GM19240 (cell line): ENCODE results near the gene LRRC74B.
"Not testable (repeated sequence)": the region's sequence is repeated elsewhere in the genome, so short reads cannot be mapped to it uniquely, and the experiment has no call there.

Source experiments
- DNase-seq: peaks from one replicate; pipeline ENCODE4 v3.0.0; 2011; ENCODE audit warnings: low spot score; ENCODE audit not compliant: insufficient read length

LRRC74B gene

GRCh38 chr22:21032037-21032867, 13.5 kb upstream of the LRRC74B start, which contains the start of gene SLC7A4:
Gene SLC7A4 (minus strand): TSS chr22:21032561. CDS start chr22:21031812, 749 bp downstream.
- no peak for DNase-seq

GRCh38 chr22:21032868-21033688, 12.7 kb upstream of the LRRC74B start:
- no peak for DNase-seq

- DNase-seq: no peak
Measured at GRCh38 chr22:21033895-21034294, 11.9 kb upstream of the LRRC74B start.

GRCh38 chr22:21034989-21035388, 10.8 kb upstream of the LRRC74B start:
- no peak for DNase-seq

- DNase-seq: no peak
Measured at GRCh38 chr22:21038405-21038804, 7.3 kb upstream of the LRRC74B start.

- DNase-seq: not testable (repeated sequence)
Measured at GRCh38 chr22:21039158-21039557, 6.6 kb upstream of the LRRC74B start.

GRCh38 chr22:21041937-21042336, 3.8 kb upstream of the LRRC74B start:
- no peak for DNase-seq

DNA sequence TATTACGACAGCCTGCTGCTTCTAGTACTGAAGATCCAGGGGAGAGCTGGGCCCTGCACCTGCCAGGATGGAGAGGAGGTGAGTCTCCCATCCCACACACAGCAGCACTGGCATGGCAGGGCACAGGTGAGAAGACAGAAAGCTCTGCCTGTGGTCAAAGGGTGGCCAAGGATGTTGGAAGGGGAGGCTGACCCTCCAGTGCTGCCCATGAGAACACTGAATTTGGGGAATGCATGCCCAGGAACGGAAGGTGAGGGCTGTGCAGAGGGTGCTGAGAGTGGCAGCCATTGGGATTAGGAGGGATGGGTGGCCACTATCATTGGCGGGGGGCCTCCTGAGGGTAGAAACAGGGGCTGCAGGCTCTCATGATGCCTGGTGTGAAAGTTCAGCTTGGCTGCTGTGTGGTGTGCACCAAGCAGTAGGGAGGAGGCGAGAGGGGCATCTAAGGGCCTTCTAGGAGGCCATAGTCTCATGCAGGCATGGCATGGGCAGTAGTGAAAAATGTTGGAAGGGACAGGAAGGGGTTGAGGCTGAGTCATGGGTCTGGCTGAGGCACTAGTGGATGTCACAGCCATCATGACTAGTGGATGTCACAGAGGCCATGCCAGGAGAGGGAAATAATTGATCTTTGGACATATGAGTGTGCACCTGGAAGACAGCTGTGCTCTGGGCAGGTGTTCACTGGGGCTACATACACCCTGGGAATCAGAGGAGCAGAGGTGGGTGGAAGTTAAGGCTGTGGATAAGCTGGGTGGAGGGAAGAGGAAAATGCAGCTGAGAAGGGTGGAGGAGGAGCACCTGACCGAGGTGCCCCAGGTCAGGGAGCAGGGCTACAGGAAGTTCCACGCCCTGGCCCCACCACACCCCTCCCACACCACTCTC, 2.5 kb upstream of the LRRC74B start:
- no peak for DNase-seq

DNA sequence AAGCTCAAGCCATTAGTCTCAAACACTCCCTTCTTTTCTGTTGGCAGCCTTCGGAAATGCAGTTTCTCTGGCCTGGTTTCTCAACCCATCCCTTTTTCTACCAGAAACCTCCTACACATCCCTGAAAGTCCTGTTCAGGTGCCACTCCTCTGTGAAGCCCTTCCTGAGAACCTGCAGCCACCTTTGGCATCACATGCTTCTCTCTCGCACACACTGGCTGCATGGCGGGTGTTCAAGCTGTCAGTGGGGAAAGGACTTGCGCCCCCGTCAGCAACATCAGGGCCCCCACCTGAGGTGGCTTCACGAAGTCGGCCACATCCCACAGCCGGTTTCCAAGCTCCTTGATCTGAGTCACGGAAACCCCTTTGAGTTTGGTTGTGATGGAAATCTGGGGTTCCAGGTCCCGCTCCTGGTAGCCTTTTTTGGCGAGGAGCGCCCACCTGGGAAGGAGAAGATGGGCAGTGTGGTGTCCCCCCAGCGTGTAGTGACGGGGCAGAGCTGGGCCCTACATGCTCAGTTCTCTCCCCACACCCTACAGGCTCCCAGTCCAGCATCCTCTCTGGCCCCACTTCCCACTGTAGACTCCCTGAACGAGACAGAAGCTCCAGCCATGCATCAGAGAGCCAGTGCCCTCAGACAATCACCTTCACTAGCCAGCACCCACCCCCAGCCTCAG, 1.7 kb upstream of the LRRC74B start:
- no peak for DNase-seq

GRCh38 chr22:21044931-21045584, 688 bp upstream of the LRRC74B start:
- no peak for DNase-seq

DNA sequence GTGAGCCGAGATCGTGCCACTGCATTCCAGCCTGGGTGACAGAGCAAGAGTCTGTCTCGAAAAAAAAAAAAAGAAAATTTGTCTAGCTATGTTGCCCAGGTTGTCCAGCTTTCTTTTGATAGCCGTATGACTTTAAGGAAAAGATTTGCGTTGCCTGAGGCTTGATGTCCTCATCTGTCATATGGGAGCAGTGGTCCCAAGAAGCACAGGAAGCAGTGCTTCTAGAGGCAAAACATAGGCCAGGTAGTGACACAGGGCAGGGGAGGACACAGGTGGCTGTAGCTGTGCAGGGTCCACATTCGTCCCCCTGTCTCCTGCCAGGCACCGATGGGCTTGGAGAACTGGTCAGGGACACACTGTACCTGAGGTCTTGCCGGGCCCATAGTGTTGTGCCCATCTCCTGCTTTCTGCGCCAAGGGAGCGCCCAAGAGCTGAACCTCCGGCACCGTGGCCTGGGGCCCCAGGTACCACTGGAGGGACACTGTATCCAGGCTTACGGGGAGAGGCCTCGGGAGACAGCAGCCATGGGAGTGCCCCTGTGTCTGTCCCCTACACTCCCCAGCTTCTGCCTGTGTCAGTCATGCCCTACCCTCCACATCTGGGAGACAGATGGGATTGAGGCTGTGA, 1.4 kb downstream of the LRRC74B start:
- DNase-seq: no peak

GRCh38 chr22:21047730-21048129, 2.0 kb downstream of the LRRC74B start:
- DNase-seq: no peak

DNA sequence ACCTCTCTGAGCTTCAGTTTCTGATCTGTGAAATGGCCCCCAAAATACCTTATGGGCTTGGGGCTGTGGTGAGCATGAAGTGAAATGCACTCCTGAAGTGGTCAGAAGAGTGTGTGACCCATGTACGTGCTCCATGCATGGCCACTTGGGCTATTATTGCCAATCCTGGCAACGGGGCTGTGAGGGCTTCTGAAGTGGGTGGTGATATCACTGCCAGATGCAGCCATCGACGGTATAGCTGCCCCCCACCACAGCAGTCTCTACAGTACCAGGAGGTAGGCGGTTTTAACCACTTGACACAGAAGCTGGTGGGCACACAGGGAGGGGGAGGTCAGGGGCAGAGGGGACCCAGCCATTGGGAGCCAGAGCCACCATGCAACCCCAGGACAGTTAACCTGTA, 2.7 kb downstream of the LRRC74B start:
- not testable (repeated sequence) for DNase-seq

GRCh38 chr22:21048965-21049364, 3.2 kb downstream of the LRRC74B start:
- DNase-seq: not testable (repeated sequence)

DNA sequence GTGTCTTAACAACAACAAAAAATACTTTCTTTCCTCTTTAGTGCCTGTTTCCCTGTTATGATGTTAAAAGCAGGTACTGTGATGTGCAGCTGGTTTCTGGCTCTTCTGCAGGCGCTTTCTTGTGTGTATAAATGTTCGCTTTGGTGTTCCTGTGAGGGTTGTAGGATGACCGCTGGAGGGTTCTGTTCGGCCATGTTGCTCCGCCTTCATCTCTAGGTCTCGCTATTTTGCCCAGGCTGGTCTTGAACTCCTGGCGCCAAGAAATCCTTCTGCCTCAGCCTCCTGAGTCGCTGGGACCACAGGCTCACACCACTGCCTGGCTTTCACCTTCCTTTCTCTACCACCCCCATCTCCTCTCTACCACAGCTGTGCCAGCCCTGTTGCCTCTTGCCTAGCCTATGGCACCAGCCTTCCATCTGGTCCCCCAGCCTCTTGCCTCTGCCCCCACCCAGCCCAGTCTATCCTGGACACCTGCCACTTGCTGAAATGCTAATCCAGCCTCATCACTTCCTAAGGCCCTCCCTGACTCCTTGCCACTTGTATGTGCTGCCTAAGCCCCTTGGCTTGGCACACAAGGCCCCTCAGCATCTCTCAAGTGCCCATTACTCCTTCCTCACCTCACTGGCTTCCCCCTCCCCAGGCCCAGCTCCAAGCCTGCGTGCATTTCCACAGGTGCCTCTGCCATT, 5.5 kb downstream of the LRRC74B start:
- no peak for DNase-seq

DNA sequence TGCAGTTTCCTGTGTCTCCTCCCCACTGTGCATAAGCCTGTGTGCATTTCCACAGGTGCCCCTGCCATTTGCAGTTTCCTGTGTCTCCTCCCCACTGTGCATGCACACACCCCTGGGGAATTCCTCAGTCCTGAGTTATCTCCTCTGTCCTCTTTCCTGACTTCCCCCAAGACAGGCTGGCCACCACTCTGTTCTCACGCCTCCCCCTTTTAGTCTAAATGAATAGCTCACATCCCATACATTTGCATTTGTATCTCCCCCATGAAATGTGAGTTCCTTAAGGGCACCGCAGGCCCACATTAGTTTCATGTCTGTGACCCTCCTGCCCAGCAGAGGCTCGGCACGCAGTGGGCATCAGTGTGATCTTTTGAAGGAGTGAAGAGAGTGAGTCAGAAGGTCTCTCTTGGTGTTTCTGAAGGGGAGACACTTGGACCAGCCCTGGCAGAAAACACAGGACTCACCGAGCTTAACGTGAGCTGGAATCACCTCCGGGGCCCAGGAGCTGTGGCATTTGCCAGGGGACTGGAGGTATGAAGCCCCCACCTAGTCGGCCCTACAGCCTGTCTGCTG, 6.2 kb downstream of the LRRC74B start:
- DNase-seq: no peak

- DNase-seq: no peak
Measured at GRCh38 chr22:21052715-21053459, 7.1 kb downstream of the LRRC74B start.

DNA sequence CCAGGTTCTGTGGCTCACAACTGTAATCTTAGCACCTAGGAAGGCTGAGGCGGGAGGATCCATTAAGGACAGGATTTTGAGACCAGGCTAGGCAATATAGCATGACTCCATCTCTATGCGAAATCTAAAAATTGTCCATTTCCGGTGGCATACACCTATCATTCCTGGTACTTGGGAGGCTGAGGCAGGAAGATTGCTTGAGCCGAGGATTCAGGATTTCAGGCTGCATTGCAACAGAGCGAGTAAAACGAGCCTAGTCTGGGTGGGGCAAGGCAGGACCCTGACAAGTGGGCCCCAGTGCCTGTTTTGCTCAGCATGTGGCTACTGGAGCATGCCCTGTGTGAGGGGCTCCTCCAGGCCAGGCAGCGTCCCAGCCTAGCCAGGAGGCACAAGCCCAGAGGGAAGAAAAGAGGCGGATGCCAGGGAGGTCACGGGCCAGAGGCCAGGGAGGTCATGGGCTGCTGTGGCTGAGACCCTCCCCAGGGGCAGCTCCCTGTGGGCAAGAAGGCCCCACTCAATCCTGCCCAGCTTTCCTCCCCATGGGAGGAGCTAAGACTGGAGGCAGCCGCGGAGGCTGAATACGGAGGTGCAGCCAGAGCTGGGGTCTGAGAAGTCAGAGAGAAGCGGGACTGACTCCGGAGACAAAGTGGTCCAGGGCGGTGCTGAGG, 8.4 kb downstream of the LRRC74B start:
- no peak for DNase-seq
